Left kidney (tissue), 2 donors: ENCODE results near the gene PHKA2. TPM values are rescaled to one million over a fixed set of nuclear protein-coding genes. Genes with fewer than 3 reads are reported as not detected.

Source experiments
- DNase-seq: peaks from one replicate; pipeline ENCODE4 v3.0.0-alpha.2; 2013
- polyA plus RNA-seq: library from polyadenylated mRNA; unstranded; fragments of 120-200 nt; gene quantifications from one replicate; pipeline ENCODE4 v1.2.1, GENCODE V29; 2013; ENCODE audit not compliant: insufficient read length

PHKA2 gene
- polyA plus RNA-seq, 1 donor = 48.0 TPM

DNA sequence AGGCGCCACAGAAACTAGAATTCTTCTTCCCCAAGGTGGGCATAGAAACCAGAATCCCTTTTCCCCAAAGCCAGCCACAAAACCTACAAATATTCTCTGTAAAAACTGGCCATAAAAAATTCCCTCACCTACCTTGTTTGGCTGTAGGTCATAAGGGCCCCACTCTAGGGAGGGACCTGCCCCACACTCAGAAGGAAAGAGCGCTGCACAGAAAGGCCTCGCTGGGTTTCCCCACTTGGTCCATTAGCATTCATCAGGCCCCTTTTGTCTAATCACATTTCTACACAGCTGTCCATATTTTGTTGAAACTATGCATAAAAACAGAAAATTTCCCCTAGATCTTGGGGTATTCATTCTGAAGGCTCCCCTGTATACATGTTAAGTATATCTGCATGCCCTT is 54.1 kb downstream of the PHKA2 start:
- DNase-seq = no peak

- DNase-seq = no peak
Measured at GRCh38 chrX:18927558-18927957, 56.4 kb downstream of the PHKA2 start.

DNA sequence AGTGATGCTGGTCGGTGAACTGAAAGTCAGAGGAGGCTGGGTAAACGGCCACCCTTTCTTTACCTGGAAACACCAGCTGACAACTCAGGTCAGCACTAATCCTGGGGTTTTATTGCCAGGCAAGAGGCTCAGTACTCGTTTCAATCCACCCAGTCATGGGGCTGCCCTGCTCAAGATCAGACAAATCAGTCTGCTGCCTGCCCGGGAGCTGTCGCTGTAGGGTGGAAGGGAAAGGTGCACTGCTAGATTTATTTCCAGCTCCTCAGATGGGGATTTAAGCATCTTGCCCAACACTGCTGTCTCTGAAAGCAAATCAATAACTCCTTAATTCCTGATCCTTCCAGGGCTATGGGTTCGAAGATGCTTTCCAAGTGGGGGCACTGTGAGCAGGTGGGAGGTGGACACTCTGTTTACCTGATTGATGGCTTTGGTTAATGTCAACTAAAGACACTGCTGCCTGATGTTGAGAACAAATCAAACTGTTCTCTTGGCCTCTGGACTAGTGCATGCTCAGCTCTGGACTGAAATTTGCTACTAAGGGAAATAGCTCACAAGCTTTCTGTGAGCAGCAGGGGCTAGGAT is 59.3 kb downstream of the PHKA2 start:
- no peak for DNase-seq

GRCh38 chrX:18920566-18920965 is 63.3 kb downstream of the PHKA2 start:
- no peak for DNase-seq

DNA sequence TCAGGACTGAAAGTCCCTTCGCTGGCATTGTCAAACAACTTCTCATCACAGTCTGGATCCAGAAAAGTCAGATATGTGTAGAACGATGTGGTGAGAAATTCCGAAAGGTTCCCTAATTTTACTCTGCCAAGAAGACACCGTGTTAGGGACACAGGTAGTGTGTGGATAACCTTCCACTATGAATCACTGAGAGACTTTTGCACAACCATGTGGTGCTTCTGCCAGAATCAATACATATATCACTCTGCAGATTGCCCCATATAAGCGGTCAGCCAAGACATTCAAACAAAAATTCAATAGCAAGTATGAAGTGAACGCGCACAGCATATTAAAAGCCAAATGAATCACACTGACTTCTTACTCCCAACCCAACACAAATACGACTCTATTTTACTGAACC is 63.8 kb downstream of the PHKA2 start:
- DNase-seq = no peak

DNA sequence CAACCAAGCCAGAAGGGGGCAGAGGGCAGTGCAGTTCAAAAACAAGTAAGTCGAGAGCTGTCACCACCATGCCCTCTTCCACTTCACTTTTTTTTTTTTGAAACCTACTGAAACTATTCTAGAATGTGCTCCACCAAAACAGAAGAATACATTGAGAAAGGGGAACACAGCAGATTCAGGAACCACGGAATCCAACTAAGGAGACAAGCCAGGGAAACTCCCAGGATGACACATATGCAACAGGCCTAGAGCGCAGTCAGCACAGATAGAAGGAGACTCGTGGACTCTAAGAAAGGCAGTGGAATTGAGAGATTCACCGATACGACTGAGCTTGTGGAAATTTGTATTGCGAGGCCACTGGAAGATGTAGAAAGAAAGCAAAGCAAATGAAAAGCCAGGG is 66.1 kb downstream of the PHKA2 start:
- no peak for DNase-seq

DNA sequence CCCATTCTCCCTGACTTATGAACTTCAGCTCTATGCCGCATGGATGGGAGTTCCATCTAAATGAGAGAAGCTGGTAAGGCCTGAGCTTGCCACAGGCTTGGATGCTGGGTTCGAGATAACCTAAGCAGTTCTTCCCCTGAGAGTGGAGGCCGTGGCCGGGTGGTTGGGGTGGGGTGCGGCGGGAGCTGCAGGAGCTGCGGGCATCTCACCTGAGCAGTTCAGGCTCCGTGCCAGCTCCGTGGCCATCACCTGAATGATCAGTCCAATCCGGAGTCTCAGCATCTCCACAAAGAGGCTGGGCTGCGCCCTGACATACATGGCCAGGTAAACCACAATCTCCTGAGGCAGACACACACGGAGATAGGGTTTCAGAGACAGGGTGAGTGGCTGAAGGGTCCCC is 77.6 kb downstream of the PHKA2 start:
- no peak for DNase-seq

- no peak for DNase-seq
Measured at GRCh38 chrX:18900401-18900976, 83.4 kb downstream of the PHKA2 start.

DNA sequence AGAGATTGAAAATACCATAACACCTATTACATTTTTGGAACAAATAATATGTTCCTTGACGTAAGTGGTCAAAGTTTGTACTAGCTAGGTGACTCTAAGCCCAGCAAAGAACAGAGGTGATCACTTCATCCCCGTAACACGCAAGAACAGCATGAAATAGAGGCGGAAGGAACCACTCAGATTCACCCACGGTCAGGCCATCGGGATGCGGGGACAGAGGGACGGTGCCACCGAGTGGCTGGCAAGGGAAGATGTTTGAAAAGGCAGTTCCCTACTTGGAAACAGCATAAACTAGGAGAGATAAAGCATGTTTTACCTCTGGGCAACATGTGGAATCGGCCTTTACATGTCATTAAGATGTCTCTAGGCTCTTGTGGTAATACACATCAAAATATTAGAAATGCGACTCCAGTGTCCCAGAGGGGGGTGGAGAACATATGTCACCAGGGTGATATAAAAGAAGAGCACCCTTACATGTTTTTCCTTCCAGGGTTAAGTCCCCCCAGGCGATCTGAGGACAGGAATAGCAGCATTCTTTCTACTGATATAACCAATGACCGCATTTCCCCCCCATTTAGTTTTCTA is 84.0 kb downstream of the PHKA2 start:
- DNase-seq = no peak

GRCh38 chrX:18898492-18898891 is 85.4 kb downstream of the PHKA2 start:
- no peak for DNase-seq

DNA sequence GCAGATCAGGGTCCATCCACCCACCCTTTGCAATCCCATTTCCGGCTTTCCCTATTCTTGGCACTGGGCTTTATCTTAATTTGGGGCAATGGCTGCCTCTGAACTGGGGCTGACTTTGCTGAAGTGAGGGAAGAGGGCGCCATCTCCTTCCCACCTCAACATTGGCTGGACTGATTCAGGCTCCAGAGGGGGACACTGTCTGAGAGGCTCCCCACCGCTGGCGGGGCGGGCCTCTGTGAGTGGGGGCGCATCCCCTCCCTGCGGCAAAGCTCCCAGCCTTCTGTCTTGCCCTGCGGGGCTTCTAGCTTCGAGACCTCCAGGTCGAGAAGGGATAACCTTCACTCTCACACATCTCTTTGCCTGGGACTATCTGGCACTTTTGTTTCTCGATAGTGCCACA is 85.8 kb downstream of the PHKA2 start:
- no peak for DNase-seq

GRCh38 chrX:18897611-18898010 is 86.3 kb downstream of the PHKA2 start:
- DNase-seq = no peak

DNA sequence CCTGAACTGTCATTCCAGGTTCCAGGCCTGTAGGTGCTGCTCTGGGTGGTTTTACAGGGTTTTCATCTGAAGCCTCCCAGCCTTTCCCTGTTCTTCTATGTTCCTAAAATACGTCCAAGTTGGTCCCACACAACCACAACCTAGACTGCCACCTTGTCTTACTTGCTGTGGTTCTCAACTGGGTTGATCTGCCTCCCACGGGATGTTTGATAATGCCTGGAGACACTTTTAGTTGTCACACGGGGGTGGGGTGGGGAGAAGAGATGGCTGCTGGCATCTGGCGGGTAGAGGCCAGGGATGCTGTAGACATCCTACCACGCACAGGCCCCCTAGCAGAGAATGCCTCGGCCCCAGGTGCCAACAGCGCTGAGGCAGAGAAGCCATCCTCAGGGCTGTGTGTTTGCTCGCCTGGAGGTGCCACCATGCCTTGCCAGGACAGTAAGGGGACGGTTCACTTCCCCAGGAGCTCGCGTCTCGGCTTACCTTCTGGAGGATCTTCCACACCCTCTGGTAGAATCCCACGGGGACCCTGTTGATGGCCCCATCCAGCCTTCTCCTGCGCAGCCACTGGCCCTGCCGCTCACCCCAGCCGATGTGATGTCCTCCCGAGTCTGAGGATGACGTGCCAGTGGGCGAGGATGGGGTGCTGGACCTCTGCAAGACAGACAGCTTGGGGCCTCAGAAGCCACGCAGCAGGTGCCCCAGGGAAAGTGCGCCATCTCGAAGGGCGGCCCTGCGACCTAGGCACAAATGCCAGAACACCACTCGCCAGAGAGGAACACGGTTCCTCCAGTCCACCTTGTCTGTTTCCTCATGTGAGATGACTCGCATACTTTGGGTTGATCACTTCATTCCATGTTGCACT is 87.0 kb downstream of the PHKA2 start:
- no peak for DNase-seq

- DNase-seq = no peak
Measured at GRCh38 chrX:18895189-18895951, 88.5 kb downstream of the PHKA2 start.

- no peak for DNase-seq
Measured at GRCh38 chrX:18894156-18894555, 89.8 kb downstream of the PHKA2 start.

- no peak for DNase-seq
Measured at GRCh38 chrX:18893536-18893935, 90.4 kb downstream of the PHKA2 start.

DNA sequence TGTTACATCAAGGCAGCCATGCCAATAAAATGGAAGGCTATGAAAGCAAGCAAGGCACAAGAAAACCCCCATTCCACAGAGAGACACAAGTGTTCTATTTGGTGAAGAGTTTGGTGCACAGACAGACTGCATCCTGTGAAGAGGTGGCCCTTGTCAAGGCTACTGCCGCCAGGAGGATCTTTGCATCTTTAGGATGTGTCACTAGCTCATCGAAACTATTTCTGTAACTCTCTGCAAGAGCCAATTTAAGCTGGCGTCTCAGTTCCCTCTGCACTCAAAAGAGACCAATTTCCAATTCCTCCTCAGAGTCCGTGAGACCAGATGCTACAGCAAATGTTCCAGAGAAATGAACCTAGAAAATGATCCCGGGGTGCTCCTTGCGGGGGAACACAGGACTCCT is 91.0 kb downstream of the PHKA2 start:
- no peak for DNase-seq

DNA sequence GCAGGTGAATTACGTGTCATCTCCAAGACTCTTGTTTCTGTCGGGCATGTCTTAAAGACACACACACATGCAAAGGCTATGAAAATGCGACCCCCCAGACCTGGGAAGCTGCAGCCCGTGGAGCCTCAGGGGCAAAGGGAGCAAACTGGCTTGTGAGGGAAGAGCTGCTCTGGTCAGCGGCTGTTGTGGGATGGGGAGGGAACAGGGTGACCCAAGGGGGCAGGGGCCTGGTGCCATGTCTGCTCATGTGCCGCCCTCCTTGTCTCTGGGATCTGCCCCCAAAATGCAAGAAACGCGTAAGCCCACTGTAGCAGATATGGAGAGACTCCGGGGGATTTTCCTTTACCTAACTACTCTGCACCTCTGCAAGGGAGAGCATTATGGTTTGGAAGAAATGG is 92.4 kb downstream of the PHKA2 start:
- no peak for DNase-seq

- DNase-seq = no peak
Measured at GRCh38 chrX:18890724-18891547, 93.0 kb downstream of the PHKA2 start.

GRCh38 chrX:18890049-18890381 is 93.9 kb downstream of the PHKA2 start:
- DNase-seq = no peak

GRCh38 chrX:18889346-18890048 is 94.4 kb downstream of the PHKA2 start:
- no peak for DNase-seq
